ENCODE results near the gene ASIC5. TPM values are rescaled to one million over a fixed set of nuclear protein-coding genes. Genes with fewer than 3 reads are reported as not detected.

ASIC5 gene
- total RNA-seq, 6 experiments from 2014 or later = not detected

DNA sequence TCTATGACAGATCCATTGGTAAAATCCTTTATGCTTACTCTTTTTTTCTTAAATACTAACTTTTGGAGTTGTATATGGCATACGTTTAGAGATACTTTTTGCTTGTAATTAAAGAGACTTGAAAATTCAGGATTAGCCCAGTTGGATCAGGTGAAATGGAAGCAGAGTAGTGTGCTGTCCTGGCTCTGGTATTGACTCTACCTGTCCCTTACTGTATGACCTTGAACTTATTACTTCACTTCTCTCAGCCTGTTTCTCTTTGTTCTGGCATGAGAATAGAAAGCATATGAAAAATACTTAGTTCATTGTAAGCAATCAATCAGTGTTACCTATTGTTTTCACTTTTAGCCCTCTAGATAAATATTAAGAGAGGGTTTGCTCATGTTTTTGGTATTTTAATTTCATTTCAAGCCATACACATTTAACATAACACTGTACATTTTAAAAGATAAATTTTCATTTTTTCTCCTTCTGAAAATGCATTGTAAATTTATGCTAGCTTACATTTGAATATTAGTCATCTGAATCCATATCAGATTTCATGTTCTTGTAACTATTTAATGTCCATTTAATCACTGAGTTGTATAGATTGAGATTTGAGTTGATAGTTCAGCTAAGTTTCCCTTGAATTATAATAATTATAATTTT lies 71.4 kb downstream of the ASIC5 start:
- 50% methylated on average over 1 of the region's 1 CpG for WGBS (ENCODE audit: insufficient coverage, low coverage, low lambda C conversion rate, missing lambda C conversion rate)

DNA sequence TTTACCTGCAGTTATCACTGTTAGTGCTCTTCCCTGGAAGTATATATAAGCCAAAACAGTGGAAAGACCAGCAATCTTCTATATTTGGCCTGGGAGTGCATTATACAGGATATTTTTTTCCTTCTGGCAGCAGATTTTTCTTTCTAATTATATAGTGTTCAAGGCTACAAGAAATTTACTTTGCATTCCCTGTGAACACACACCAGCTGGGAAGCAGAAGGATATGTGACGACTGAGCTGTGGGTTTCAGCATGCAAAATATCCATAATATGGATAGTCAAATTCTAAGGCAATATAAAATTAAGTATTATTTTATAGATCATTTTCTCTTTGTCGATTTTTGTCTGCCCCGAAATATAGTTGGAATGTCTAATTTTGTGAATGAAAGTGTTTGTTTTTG lies 76.1 kb downstream of the ASIC5 start:
- WGBS (ENCODE audit: insufficient coverage, low coverage, low lambda C conversion rate, missing lambda C conversion rate) = 50% methylated on average over 3 of the region's 3 CpGs
- no peak for DNase-seq
- Histone ChIP-seq H3K36me3 (no peaks in the 10 kb centered on the region), H3K4me3 (no peak overlapping the region), H3K27me3 (no peaks in the 10 kb centered on the region), H3K27ac (no peak overlapping the region), H3K4me1 (peaks cover 0 to 8% (median 2%) of the 10 kb centered on the region in 4 donors), H3K9me3 (no peaks in the 10 kb centered on the region)
- no peak for ATAC-seq
- TF ChIP-seq, protein P1, sequence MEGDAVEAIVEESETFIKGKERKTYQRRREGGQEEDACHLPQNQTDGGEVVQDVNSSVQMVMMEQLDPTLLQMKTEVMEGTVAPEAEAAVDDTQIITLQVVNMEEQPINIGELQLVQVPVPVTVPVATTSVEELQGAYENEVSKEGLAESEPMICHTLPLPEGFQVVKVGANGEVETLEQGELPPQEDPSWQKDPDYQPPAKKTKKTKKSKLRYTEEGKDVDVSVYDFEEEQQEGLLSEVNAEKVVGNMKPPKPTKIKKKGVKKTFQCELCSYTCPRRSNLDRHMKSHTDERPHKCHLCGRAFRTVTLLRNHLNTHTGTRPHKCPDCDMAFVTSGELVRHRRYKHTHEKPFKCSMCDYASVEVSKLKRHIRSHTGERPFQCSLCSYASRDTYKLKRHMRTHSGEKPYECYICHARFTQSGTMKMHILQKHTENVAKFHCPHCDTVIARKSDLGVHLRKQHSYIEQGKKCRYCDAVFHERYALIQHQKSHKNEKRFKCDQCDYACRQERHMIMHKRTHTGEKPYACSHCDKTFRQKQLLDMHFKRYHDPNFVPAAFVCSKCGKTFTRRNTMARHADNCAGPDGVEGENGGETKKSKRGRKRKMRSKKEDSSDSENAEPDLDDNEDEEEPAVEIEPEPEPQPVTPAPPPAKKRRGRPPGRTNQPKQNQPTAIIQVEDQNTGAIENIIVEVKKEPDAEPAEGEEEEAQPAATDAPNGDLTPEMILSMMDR (IDR thresholded peaks at IDR 0.05) = no peak
- intact Hi-C loops (cut with DNase I) = loop anchor here in 1 of 2 donors (10.0 kb wide), 1 partner anchor 355 kb away; no protein-coding TSS in a partner anchor

More for the DNA sequence above, 71.4 kb downstream of the ASIC5 start:
- Histone ChIP-seq H3K9me3 (no peaks in the 10 kb centered on the region), H3K36me3 (no peaks in the 10 kb centered on the region), H3K4me3 (no peak overlapping the region), H3K4me1 (peaks cover 0 to 12% (median 2%) of the 10 kb centered on the region in 4 donors), H3K27ac (no peak overlapping the region), H3K27me3 (no peaks in the 10 kb centered on the region)
- peak; percentile 80 to 92 (median 87) for ATAC-seq
- no peak for DNase-seq
- TF ChIP-seq POLR2A (IDR thresholded peaks at IDR 0.05) = no peak
- TF ChIP-seq, protein P1 (IDR thresholded peaks at IDR 0.05) = no peak
- intact Hi-C loops (cut with DNase I) = no loop called here

DNA sequence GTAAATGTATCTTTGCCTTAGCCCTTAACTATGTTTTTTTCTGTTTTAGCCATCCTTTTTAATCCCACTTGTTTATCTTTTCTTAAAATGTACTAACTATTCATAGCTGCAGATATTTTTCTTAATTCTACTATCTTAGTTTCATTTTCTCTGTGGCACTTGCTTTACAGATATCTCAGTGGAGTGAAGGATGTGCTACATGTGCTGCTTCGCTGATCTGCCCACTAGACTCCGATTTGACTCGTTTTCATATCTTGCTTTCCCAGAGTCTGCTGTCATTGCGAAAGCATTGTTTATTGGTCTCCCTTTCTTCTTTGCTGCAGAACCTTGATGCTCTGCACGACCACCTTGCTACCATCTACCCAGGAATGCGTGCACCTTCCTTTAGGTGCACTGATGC lies 76.7 kb downstream of the ASIC5 start:
- no peak overlapping the region for H3K4me3 ChIP-seq
- H3K27ac ChIP-seq = no peak overlapping the region
- H3K4me1 ChIP-seq = peaks cover 0 to 10% (median 0%) of the 10 kb centered on the region in 4 donors
- ATAC-seq = peak in 2 of 4 donors; percentile 16 to 30
- no peaks in the 10 kb centered on the region for H3K27me3 ChIP-seq
- no peaks in the 10 kb centered on the region for H3K36me3 ChIP-seq
- TF ChIP-seq POLR2A (IDR thresholded peaks at IDR 0.05) = no peak
- TF ChIP-seq, protein P1 (IDR thresholded peaks at IDR 0.05) = no peak
- no peak for DNase-seq
- no peaks in the 10 kb centered on the region for H3K9me3 ChIP-seq
- intact Hi-C loops (cut with DNase I) = loop anchor here in 1 of 2 donors (10.0 kb wide), 1 partner anchor 355 kb away; no protein-coding TSS in a partner anchor
- WGBS (ENCODE audit: insufficient coverage, low coverage, low lambda C conversion rate, missing lambda C conversion rate) = 31% methylated on average over 6 of the region's 6 CpGs

DNA sequence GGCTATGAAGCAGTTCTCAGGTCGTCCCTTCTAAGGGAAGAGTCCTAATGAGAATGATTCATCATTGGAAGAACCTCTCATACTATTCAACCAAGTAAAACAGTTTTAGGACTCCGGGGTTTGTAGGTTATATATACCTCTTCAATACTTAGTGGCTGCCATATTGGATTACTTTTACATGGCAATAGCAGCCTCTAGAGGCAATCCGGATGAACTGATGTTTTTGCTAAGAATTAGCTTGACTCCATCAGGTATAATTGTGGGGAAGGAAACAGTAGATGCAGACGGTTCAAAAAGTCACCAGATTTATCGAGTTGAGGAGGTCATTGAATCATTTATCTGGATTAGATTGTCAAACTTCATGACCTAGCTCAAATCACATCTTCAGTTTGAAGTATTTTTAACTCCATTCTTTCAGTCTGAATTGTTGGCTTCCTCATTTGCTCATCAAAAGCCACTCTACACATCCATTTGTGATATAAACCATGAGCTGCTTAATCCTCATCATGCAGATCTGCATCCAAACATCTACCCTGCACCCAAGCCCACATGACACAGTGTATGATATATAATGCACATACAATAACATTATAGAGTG lies 78.9 kb downstream of the ASIC5 start:
- Histone ChIP-seq H3K27me3 (no peaks in the 10 kb centered on the region), H3K27ac (no peak overlapping the region), H3K4me3 (peak overlapping the region in 1 of 3 donors; percentile 1), H3K36me3 (no peaks in the 10 kb centered on the region), H3K4me1 (peaks cover 0 to 13% (median 0%) of the 10 kb centered on the region in 4 donors), H3K9me3 (no peaks in the 10 kb centered on the region)
- intact Hi-C loops (cut with DNase I) = loop anchor here in 1 of 2 donors (10.0 kb wide), 1 partner anchor 352 kb away; no protein-coding TSS in a partner anchor
- no peak for TF ChIP-seq POLR2A (IDR thresholded peaks at IDR 0.05)
- TF ChIP-seq, protein P1 (IDR thresholded peaks at IDR 0.05) = peak; percentile 75 to 95 (median 78)
- no peak for DNase-seq
- ATAC-seq = peak; percentile 97
- WGBS (ENCODE audit: insufficient coverage, low coverage, low lambda C conversion rate, missing lambda C conversion rate) = 5% methylated on average over 5 of the region's 5 CpGs
